ENCODE data around the gene FAM3B.
"Not testable (repeated sequence)": the region's sequence is repeated elsewhere in the genome, so short reads cannot be mapped to it uniquely, and the experiment has no call there.

The FAM3B gene

GRCh38 chr21:41357546-41357945 is 40.9 kb downstream of the FAM3B start:
- DNase-seq: no peak

- no peak for DNase-seq
These were observed 41.9 kb downstream of the FAM3B start for GRCh38 chr21:41358193-41359166.

- no peak for DNase-seq
These were observed 42.7 kb downstream of the FAM3B start for GRCh38 chr21:41359286-41359685.

- DNase-seq: not testable (repeated sequence)
These were observed 43.1 kb downstream of the FAM3B start for GRCh38 chr21:41359754-41360071.

GRCh38 chr21:41360072-41360821 is 43.6 kb downstream of the FAM3B start:
- peak; percentile 91 for DNase-seq

GRCh38 chr21:41361053-41361785 is 44.6 kb downstream of the FAM3B start:
- DNase-seq: no peak

GRCh38 chr21:41361786-41362604 is 45.4 kb downstream of the FAM3B start, which contains the start of gene MX2:
TSS of gene MX2 (plus strand) at chr21:41362027. CDS start at chr21:41376907, 14,880 bp downstream.
- DNase-seq: peak; percentile 23

- DNase-seq: no peak
These were observed 46.2 kb downstream of the FAM3B start for GRCh38 chr21:41362605-41363369.

GRCh38 chr21:41363370-41364270 is 47.0 kb downstream of the FAM3B start:
- no peak for DNase-seq

GRCh38 chr21:41364308-41364707 is 47.7 kb downstream of the FAM3B start:
- DNase-seq: no peak

GRCh38 chr21:41365377-41366107 is 48.9 kb downstream of the FAM3B start:
- DNase-seq: no peak

- no peak for DNase-seq
These were observed 50.0 kb downstream of the FAM3B start for GRCh38 chr21:41366522-41367151.

- no peak for DNase-seq
These were observed 50.8 kb downstream of the FAM3B start for GRCh38 chr21:41367301-41367944.

- no peak for DNase-seq
These were observed 51.5 kb downstream of the FAM3B start for GRCh38 chr21:41367945-41368734.

GRCh38 chr21:41368735-41369104 is 52.1 kb downstream of the FAM3B start:
- no peak for DNase-seq

GRCh38 chr21:41369105-41369919 is 52.7 kb downstream of the FAM3B start:
- DNase-seq: no peak
